ENCODE data around the gene MARCHF10. TPM values are rescaled to one million over a fixed set of nuclear protein-coding genes. Genes with fewer than 3 reads are reported as not detected.

Gene MARCHF10
- total RNA-seq, 2 experiments from 2014 or later, result not detected

DNA sequence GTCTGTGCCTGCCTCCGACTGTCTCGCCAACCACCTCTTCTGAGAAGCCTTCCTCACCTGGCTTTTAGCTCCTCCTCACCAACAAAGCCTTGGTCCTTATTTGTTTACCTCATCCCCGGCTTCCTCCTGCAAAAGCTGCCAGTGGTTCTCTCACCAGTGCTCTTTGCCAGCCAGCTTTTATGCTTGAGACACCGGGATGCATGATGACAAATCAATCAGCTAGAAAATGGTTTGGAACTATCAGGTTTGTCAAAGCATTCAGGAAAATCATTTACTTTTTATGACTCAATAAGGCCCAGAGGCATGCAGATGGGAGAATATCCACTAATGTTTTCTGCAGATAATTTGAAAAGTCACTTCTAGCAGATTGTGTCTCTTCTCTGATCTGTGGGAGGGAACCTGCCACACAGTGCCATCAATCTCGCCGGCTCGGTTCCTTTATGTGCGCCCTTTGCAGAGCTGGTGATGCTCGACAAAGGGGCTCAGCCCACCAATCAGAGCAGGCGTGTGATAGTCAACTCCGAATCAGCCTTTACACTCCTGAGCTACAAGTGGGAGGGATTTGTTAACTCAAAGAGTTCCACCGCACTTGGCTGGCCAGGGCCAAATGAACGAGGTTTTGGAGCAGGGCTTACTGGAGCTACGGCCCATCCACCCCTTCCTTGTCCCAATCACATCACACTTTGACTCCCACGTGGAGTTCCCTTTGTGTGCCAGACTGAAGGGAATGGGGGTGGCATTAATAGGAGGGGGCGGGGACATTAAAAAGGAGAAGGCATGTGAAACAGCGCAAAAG is 94.8 kb downstream of the MARCHF10 start:
- TF ChIP-seq, protein P1, sequence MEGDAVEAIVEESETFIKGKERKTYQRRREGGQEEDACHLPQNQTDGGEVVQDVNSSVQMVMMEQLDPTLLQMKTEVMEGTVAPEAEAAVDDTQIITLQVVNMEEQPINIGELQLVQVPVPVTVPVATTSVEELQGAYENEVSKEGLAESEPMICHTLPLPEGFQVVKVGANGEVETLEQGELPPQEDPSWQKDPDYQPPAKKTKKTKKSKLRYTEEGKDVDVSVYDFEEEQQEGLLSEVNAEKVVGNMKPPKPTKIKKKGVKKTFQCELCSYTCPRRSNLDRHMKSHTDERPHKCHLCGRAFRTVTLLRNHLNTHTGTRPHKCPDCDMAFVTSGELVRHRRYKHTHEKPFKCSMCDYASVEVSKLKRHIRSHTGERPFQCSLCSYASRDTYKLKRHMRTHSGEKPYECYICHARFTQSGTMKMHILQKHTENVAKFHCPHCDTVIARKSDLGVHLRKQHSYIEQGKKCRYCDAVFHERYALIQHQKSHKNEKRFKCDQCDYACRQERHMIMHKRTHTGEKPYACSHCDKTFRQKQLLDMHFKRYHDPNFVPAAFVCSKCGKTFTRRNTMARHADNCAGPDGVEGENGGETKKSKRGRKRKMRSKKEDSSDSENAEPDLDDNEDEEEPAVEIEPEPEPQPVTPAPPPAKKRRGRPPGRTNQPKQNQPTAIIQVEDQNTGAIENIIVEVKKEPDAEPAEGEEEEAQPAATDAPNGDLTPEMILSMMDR (IDR thresholded peaks at IDR 0.05), result no peak
- intact Hi-C loops (cut with DNase I, micrococcal nuclease), result no loop called here
- no peaks in the 10 kb centered on the region for H3K27me3 Mint-ChIP-seq
- H3K27me3 ChIP-seq (ENCODE audit: control insufficient read depth in 1 of 2, insufficient read depth in 2 of 2, low read length in 2 of 2), result no peaks in the 10 kb centered on the region
- no peak overlapping the region for H3K27ac Mint-ChIP-seq
- no peaks in the 10 kb centered on the region for H3K4me1 ChIP-seq (ENCODE audit: insufficient read depth, low read length)
- CTCF ChIA-PET, result interaction anchor here (1.0 kb wide), 1 partner anchor 15 kb away, joined by 3 read pairs; no protein-coding TSS in a partner anchor
- no peak overlapping the region for H3K4me3 ChIP-seq (ENCODE audit: low read length)
- no peaks in the 10 kb centered on the region for H3K36me3 ChIP-seq (ENCODE audit: insufficient read depth, low read length)
- H3K4me3 Mint-ChIP-seq, result no peak overlapping the region
- no peaks in the 10 kb centered on the region for H3K36me3 Mint-ChIP-seq (ENCODE audit: low read depth)
- ATAC-seq (ENCODE audit: poor library complexity) (no peak), DNase-seq (no peak)
- H3K9me3 ChIP-seq (ENCODE audit: control insufficient read depth in 1 of 2, insufficient read depth in 1 of 2, low read length in 2 of 2), result no peaks in the 10 kb centered on the region
- no peaks in the 10 kb centered on the region for H3K4me1 Mint-ChIP-seq (ENCODE audit: low read depth)
- no peak overlapping the region for H3K27ac ChIP-seq (ENCODE audit: low read depth in 1 of 2, low read length in 2 of 2)
- H3K9me3 Mint-ChIP-seq, result no peaks in the 10 kb centered on the region
- POLR2A ChIA-PET, result interaction anchor here (1.0 kb wide), 1 partner anchor 422 kb away, joined by 3 read pairs; no protein-coding TSS in a partner anchor

DNA sequence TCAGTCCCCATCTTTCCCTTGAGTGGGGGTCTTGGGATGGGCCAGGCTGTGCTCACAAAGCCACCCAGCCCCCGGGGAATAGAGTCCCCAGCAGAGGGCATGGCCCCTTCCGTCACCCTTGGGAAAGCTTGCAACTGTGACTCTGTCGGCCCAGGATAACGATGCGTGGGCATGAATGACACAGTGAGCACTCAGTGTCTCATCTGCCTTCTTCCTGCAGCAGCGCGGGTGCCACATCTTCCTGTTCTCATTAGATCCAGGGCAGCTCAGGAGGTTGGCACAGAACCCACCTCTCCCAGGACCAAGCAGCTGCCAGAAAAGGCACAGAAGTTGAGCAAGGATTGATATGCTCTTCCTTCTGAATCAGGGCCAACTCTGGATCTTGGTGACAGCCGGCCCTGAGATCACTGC is 95.9 kb downstream of the MARCHF10 start:
- ATAC-seq (ENCODE audit: poor library complexity), result no peak
- no peak overlapping the region for H3K4me3 Mint-ChIP-seq
- no peaks in the 10 kb centered on the region for H3K36me3 ChIP-seq (ENCODE audit: insufficient read depth, low read length)
- H3K9me3 Mint-ChIP-seq, result no peaks in the 10 kb centered on the region
- no peaks in the 10 kb centered on the region for H3K4me1 ChIP-seq (ENCODE audit: insufficient read depth, low read length)
- POLR2A ChIA-PET, result no interaction called here
- no peaks in the 10 kb centered on the region for H3K9me3 ChIP-seq (ENCODE audit: control insufficient read depth in 1 of 2, insufficient read depth in 1 of 2, low read length in 2 of 2)
- no peaks in the 10 kb centered on the region for H3K36me3 Mint-ChIP-seq (ENCODE audit: low read depth)
- no peak overlapping the region for H3K27ac Mint-ChIP-seq
- H3K4me1 Mint-ChIP-seq (ENCODE audit: low read depth), result no peaks in the 10 kb centered on the region
- CTCF ChIA-PET, result no interaction called here
- peaks cover 6% of the 10 kb centered on the region for H3K27me3 Mint-ChIP-seq
- H3K4me3 ChIP-seq (ENCODE audit: low read length), result no peak overlapping the region
- H3K27me3 ChIP-seq (ENCODE audit: control insufficient read depth in 1 of 2, insufficient read depth in 2 of 2, low read length in 2 of 2), result no peaks in the 10 kb centered on the region
- TF ChIP-seq, protein P1 (IDR thresholded peaks at IDR 0.05), result no peak
- no peak overlapping the region for H3K27ac ChIP-seq (ENCODE audit: low read depth in 1 of 2, low read length in 2 of 2)
- intact Hi-C loops (cut with DNase I, micrococcal nuclease), result no loop called here
- DNase-seq, result no peak

DNA sequence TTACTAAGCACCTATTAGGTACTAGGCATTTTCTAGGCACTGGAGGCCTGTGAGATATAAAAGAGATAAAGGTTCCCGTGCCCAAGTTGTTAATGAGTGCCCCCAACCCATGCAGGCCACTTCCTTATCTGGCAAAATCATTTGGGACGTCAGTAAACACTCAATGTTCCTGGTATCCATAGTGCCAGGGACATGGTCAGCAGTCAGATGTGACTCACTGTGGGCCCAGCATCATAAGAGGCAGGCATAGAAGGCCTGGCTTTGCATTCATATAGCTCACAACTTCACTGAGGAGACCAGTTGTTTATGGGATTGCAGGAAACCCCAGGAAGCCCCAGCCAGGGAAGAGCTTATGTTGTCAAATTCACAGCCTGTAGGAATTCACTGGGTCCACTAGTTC is 99.5 kb downstream of the MARCHF10 start:
- POLR2A ChIA-PET, result interaction anchor here (0.5 kb wide), 1 partner anchor 127 kb away, joined by 3 read pairs; no protein-coding TSS in a partner anchor
- no peak for DNase-seq
- Mint-ChIP-seq H3K9me3 (no peaks in the 10 kb centered on the region), H3K27me3 (peaks cover 16% of the 10 kb centered on the region), H3K4me1 (ENCODE audit: low read depth) (peaks cover 4% of the 10 kb centered on the region), H3K36me3 (ENCODE audit: low read depth) (no peaks in the 10 kb centered on the region), H3K27ac (no peak overlapping the region), H3K4me3 (no peak overlapping the region)
- Histone ChIP-seq H3K4me3 (ENCODE audit: low read length) (no peak overlapping the region), H3K9me3 (ENCODE audit: control insufficient read depth in 1 of 2, insufficient read depth in 1 of 2, low read length in 2 of 2) (no peaks in the 10 kb centered on the region), H3K4me1 (ENCODE audit: insufficient read depth, low read length) (peaks cover 9% of the 10 kb centered on the region), H3K27ac (ENCODE audit: low read depth in 1 of 2, low read length in 2 of 2) (no peak overlapping the region), H3K27me3 (ENCODE audit: control insufficient read depth in 1 of 2, insufficient read depth in 2 of 2, low read length in 2 of 2) (no peaks in the 10 kb centered on the region), H3K36me3 (ENCODE audit: insufficient read depth, low read length) (no peaks in the 10 kb centered on the region)
- CTCF ChIA-PET, result no interaction called here
- TF ChIP-seq, protein P1 (IDR thresholded peaks at IDR 0.05), result no peak
- intact Hi-C loops (cut with DNase I, micrococcal nuclease), result no loop called here
- ATAC-seq (ENCODE audit: poor library complexity), result no peak
